ENCODE data around the gene C2orf78.
"Not testable (repeated sequence)": the region's sequence is repeated elsewhere in the genome, so short reads cannot be mapped to it uniquely, and the experiment has no call there.

Gene C2orf78, protein sequence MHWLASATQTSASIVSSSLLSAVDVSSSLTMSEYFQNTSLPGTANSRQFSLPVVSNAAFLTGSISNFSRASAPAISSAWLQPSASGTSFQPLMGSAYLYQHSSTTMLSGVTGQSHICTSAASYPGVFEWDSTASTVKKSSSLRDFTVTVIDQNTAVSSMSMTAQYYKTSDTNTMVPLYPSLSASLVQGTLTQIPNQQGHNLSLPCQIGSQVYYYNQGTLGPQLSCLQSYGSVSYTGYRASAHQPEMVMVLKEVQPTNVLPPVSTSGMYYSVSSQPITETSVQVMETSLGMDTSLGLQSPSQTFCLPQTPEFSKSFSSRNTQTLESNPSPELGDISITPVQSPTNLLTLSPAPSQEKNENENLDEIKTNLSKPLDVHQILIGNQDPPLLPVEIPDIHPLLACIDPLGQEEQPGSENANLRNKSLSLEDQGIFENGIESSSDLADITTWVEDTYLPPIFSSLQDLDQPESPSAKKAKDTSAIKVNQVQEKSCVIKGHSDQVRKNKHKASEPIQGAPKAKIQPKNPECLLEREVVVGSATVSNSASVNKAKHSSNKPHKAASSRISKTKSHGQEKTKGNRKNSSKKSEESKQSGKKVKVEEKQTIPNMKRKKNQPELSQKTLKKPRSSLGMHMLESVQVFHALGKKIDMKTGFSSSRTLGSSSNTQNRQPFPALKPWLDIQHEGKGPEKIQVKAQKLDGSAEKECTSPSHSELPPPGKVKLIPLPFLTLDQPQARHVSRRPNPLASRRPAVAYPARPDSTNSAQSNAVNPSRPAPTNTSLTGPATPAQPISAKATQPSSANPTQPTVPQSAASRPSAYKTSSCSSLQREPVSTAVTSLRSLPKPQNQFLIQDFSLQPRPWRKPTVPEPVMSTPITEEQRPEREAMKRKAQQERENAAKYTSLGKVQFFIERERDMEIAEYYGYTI

DNA sequence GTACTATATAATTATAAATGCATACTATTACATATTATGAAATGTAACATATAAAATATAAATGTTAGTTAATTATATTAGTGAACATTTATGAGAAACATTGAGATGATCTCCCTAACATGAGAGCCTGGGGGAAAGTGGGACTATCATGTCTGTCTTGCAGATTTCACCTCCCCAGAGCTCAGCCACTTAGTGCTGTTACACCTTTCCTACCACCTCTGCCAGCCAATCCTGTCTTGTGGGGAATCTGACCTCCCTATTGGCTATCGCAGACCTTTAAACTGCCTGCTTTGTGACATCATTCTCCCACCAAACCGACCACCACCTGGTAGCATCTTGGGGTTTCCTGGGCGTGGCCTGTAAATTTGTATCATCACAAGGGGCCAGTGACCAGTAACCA, at the start of gene C2orf78:
TSS of gene C2orf78 (plus strand) at position 301 of the 400 bp plus-strand sequence. CDS start 127 bp downstream, outside the sequence.
- DNase-seq (ENCODE audit: low read depth); H3K4me3 ChIP-seq (ENCODE audit: low read depth, low read length): not testable (repeated sequence)

GRCh38 chr2:73736378-73736777, 47.6 kb upstream of the C2orf78 start:
- DNase-seq (ENCODE audit: low read depth): no peak
- peak overlapping the region; percentile 83 for H3K4me3 ChIP-seq (ENCODE audit: low read depth, low read length)

GRCh38 chr2:73736855-73737779, 46.9 kb upstream of the C2orf78 start, which contains the start of gene TPRKB:
Gene TPRKB (minus strand): TSS chr2:73737345. CDS start chr2:73734569, 2,776 bp downstream.
- peak within 1 kb of the TSS; percentile 83 for H3K4me3 ChIP-seq (ENCODE audit: low read depth, low read length)
- peak; percentile 92 for DNase-seq (ENCODE audit: low read depth)

DNA sequence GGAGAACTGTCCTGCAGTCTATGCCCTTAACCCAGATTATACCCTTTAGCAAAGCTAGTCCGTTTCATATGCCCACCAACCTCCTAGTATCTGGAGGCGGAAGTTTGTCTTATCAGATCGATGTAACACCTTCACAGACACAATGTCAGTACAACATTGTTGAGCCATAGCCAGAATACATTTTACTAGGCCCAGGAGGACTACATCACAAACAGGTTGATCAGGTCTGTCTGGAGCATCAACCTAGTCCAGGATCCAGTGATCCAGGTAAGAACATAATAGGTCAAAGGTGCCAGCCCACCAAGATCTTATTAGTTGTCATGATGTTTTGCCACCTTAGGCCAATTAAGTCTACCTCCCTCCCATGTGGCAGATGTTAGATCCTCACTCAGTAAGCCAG, 44.9 kb upstream of the C2orf78 start:
- H3K4me3 ChIP-seq (ENCODE audit: low read depth, low read length): no peak overlapping the region
- DNase-seq (ENCODE audit: low read depth): no peak

DNA sequence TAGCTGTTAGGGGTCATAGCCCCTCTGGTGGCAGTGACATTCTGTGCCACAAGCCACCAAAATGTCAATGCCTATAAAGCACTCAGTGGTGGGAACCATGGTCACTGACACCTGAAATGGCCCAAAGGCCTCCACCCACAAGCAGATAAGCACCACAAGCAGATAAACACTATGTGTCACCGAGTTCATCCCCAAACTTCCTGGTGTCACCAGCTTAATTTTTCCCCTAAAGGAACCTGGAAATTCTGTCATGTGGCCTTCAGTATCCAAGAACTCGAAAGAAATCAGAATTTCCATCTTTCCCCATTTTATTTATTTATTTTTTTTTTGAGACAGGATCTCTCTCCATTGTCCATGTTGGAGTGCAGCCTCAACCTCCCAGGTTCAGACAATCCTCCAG, 43.2 kb upstream of the C2orf78 start:
- no peak overlapping the region for H3K4me3 ChIP-seq (ENCODE audit: low read depth, low read length)
- DNase-seq (ENCODE audit: low read depth): no peak

- no peak for DNase-seq (ENCODE audit: low read depth)
Observed at GRCh38 chr2:73746015-73746876, 37.7 kb upstream of the C2orf78 start.

GRCh38 chr2:73746877-73747208, 37.1 kb upstream of the C2orf78 start:
- no peak for DNase-seq (ENCODE audit: low read depth)
- no peak overlapping the region for H3K4me3 ChIP-seq (ENCODE audit: low read depth, low read length)

More at GRCh38 chr2:73746015-73746876, 37.7 kb upstream of the C2orf78 start:
- no peak overlapping the region for H3K4me3 ChIP-seq (ENCODE audit: low read depth, low read length)

- no peak for DNase-seq (ENCODE audit: low read depth)
Observed at GRCh38 chr2:73749314-73749713, 34.7 kb upstream of the C2orf78 start.

DNA sequence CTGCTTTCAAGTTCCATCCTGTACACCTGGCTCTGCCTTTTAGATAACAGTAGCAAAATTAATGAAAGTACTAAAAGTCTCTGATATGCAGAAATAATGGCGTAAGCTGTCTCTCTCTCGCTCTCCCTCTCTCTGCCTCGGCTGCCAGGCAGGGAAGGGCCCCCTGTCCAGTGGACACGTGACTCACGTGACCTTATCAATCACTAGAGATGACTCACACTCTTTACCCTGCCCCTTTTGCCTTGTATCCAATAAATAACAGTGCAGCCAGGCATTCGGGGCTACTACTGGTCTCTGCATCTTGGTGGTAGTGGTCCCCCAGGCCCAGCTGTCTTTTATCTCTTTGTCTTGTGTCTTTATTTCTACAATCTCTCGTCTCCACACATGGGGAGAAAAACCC, 29.7 kb upstream of the C2orf78 start:
- DNase-seq (ENCODE audit: low read depth); H3K4me3 ChIP-seq (ENCODE audit: low read depth, low read length): not testable (repeated sequence)

More at GRCh38 chr2:73749314-73749713, 34.7 kb upstream of the C2orf78 start:
- no peak overlapping the region for H3K4me3 ChIP-seq (ENCODE audit: low read depth, low read length)

- DNase-seq (ENCODE audit: low read depth): no peak
- H3K4me3 ChIP-seq (ENCODE audit: low read depth, low read length): no peak overlapping the region
Observed at GRCh38 chr2:73759285-73759764, 24.7 kb upstream of the C2orf78 start.

- DNase-seq (ENCODE audit: low read depth): no peak
- no peak overlapping the region for H3K4me3 ChIP-seq (ENCODE audit: low read depth, low read length)
Observed at GRCh38 chr2:73759904-73760303, 24.1 kb upstream of the C2orf78 start.

GRCh38 chr2:73762571-73762970, 21.4 kb upstream of the C2orf78 start:
- H3K4me3 ChIP-seq (ENCODE audit: low read depth, low read length): no peak overlapping the region
- DNase-seq (ENCODE audit: low read depth): no peak

- DNase-seq (ENCODE audit: low read depth): no peak
- no peak overlapping the region for H3K4me3 ChIP-seq (ENCODE audit: low read depth, low read length)
Observed at GRCh38 chr2:73764945-73765344, 19.0 kb upstream of the C2orf78 start.

GRCh38 chr2:73766349-73766748, 17.6 kb upstream of the C2orf78 start:
- no peak for DNase-seq (ENCODE audit: low read depth)
- H3K4me3 ChIP-seq (ENCODE audit: low read depth, low read length): no peak overlapping the region

- H3K4me3 ChIP-seq (ENCODE audit: low read depth, low read length): no peak overlapping the region
- no peak for DNase-seq (ENCODE audit: low read depth)
Observed at GRCh38 chr2:73766994-73767393, 17.0 kb upstream of the C2orf78 start.

- H3K4me3 ChIP-seq (ENCODE audit: low read depth, low read length): no peak overlapping the region
- DNase-seq (ENCODE audit: low read depth): no peak
Observed at GRCh38 chr2:73770725-73771124, 13.3 kb upstream of the C2orf78 start.

DNA sequence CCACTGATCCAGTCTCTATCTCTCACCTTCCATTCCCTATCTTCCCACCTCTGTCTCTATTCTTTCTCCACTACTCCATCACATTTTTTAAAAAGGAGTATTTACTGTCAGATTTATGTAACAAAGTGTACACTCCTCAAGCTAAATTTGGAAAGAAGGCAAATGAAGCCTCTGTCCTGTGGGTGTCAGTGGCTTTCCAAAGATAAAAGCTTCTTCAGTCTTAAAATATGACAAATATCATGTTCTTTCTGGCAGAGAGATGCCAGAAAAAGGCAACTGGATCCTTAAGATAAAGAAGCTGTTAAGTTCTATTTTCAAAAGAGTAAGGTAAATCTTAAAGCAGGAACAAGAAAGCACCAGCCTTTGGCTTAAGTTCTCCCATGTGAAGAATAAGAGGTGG, 11.2 kb upstream of the C2orf78 start:
- DNase-seq (ENCODE audit: low read depth): no peak
- no peak overlapping the region for H3K4me3 ChIP-seq (ENCODE audit: low read depth, low read length)

DNA sequence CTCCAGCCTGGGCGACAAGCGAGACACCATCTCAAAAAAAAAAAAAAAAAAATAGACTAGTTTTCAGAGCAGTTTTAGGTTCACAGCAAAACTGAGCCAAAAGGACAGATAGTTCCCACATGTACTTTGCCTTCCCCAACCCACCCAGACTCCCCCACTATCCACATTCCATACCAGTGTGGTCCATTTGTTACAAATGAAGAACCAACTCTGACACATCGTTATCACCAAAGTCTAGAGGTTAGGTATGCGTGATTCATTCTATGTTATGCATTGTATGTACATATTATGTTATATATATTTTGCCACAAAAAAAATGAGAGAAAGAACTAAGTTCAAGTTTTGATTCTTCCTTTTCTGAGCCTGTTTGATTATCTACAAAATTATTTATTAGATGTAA, 7.6 kb upstream of the C2orf78 start:
- H3K4me3 ChIP-seq (ENCODE audit: low read depth, low read length): no peak overlapping the region
- peak; percentile 30 for DNase-seq (ENCODE audit: low read depth)

All from skeletal muscle cell (primary cell).